ENCODE results near the gene CDA. TPM values are rescaled to one million over a fixed set of nuclear protein-coding genes. Genes with fewer than 3 reads are reported as not detected.

The CDA gene
- total and polyA plus RNA-seq, 9 of the 15 experiments (the other 6 are each of a cell fraction or from before 2014, with no cell fraction given): not detected

GRCh38 chr1:20661207-20662109 is 72.6 kb downstream of the CDA start, which contains the start of gene DDOST (continued):
- TF ChIP-seq ARID4B (CRISPR knock-in tag; IDR thresholded peaks at IDR 0.05) (peak; percentile 91), HMBOX1 (IDR thresholded peaks at IDR 0.05) (no peak), NFRKB (IDR thresholded peaks at IDR 0.05; ENCODE audit: low read depth) (peak; percentile 44; the same call in 1 of the 2 replicates), ZNF589 (CRISPR knock-in tag; IDR thresholded peaks at IDR 0.05; ENCODE audit: low read depth) (peak; percentile 65; the same call in 1 of the 2 replicates), ZC3H8 (IDR thresholded peaks at IDR 0.05) (no peak), RBM25 (IDR thresholded peaks at IDR 0.05; ENCODE audit: low read depth, low read length, severe bottlenecking) (peak; percentile 98), CREB3 (tag; conservative IDR thresholded peaks at IDR 0.05; ENCODE audit: low read depth) (no peak; the same call in 1 of the 2 replicates), MCM2 (IDR thresholded peaks at IDR 0.05; ENCODE audit: low read depth) (no peak), MEF2D (tag; conservative IDR thresholded peaks at IDR 0.05; ENCODE audit: low read depth) (no peak), TBL1XR1 (IDR thresholded peaks at IDR 0.05; ENCODE audit: low read length in 2 of 2) (peak in 1 of 2 experiments; percentile 59; a peak in 2 of 4 replicates), MCM5 (IDR thresholded peaks at IDR 0.05; ENCODE audit: low read depth) (no peak), NCOA4 (IDR thresholded peaks at IDR 0.05; ENCODE audit: partially characterized antibody) (no peak), XRCC4 (IDR thresholded peaks at IDR 0.05; ENCODE audit: extremely low read depth, insufficient read depth, insufficient read length) (no peak), HNRNPL (IDR thresholded peaks at IDR 0.05; ENCODE audit: low read depth, low read length) (0 out of 2 replicates have a peak, but pooled peaks have one; percentile 23), ZNF717 (CRISPR knock-in tag; IDR thresholded peaks at IDR 0.05) (no peak)
- TF ChIP-seq, protein P1, sequence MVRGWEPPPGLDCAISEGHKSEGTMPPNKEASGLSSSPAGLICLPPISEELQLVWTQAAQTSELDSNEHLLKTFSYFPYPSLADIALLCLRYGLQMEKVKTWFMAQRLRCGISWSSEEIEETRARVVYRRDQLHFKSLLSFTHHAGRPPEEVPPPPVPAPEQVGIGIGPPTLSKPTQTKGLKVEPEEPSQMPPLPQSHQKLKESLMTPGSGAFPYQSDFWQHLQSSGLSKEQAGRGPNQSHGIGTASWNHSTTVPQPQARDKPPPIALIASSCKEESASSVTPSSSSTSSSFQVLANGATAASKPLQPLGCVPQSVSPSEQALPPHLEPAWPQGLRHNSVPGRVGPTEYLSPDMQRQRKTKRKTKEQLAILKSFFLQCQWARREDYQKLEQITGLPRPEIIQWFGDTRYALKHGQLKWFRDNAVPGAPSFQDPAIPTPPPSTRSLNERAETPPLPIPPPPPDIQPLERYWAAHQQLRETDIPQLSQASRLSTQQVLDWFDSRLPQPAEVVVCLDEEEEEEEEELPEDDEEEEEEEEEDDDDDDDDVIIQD (CRISPR knock-in tag; IDR thresholded peaks at IDR 0.05): no peak
- TF ChIP-seq, protein P2, sequence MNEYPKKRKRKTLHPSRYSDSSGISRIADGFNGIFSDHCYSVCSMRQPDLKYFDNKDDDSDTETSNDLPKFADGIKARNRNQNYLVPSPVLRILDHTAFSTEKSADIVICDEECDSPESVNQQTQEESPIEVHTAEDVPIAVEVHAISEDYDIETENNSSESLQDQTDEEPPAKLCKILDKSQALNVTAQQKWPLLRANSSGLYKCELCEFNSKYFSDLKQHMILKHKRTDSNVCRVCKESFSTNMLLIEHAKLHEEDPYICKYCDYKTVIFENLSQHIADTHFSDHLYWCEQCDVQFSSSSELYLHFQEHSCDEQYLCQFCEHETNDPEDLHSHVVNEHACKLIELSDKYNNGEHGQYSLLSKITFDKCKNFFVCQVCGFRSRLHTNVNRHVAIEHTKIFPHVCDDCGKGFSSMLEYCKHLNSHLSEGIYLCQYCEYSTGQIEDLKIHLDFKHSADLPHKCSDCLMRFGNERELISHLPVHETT (CRISPR knock-in tag; conservative IDR thresholded peaks at IDR 0.05 in 1 of 2, IDR thresholded peaks at IDR 0.05 in 1 of 2): peak in 1 of 2 experiments; percentile 76; a peak in 1 of 4 replicates
